ELF-1 (cell line): Measurements from ENCODE around the gene ATP7B.
"Not testable (repeated sequence)": the region's sequence is repeated elsewhere in the genome, so short reads cannot be mapped to it uniquely, and the experiment has no call there.

Experiments used
- DNase-seq: peaks from one replicate; pipeline ENCODE4 v3.0.0-alpha.2; 2016; ENCODE audit warnings: low read depth, low spot score

ATP7B gene

DNA sequence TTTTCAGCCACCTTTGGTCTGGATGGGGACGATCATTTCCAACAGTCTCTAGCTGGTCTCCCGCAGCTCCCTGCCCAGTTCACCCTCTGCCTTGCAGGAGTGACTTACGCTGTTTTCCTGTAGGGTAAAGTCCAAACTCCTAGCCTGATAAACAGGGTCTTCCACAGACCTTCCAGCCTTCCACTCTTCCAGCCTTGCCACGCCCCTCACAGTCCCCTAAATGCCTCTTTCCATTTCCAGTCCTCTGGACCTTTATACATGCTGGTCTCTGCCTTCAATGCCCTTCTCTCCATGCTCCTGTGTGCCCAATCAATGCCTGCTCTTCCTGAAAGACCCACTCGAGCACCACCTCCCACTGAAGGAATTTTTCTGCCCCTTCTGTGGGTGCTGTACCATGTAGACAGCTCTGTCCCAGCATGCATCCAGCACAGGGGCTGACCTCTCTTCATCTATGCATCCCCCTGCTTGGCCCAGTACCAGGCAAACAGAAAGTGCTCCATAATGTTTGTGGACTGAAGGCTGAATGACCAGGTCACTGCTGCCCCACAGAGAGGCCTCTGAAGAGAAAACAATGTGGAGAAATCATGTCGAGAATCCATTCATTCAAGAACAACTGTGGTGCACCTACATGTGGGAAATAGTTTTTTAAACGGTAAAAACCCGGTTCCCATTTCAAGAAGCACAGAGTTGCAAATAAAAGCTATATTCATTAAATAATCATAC lies 4.6 kb downstream of the ATP7B start:
- no peak for DNase-seq

DNA sequence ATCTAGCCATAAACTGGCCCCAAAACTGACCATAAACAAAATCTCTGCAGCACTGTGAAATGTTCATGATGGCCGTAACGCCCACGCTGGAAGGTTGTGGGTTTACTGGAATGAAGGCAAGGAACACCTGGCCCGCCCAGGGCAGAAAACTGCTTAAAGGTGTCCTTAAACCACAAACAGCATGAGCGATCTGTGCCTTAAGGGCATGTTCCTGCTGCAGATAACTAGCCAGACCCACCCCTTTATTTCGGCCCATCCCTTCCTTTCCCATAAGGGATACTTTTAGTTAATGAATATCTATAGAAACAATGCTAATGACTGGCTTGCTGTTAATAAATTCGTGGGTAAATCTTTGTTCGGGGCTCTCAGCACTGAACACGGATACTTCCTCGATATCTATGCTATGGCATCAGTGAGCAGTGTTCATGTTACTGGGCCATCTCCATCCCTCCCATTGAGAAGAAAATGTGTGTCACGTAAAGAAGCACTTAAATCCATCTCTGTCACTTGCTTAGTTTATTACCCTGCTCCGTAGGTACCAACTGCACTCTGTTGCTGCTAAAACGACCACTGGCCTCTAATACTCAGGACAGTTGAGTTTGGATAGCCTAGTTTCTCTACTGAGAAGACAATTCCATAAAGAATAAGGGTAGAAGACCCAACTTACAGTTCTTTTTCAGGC lies 5.3 kb downstream of the ATP7B start:
- DNase-seq: no peak

DNA sequence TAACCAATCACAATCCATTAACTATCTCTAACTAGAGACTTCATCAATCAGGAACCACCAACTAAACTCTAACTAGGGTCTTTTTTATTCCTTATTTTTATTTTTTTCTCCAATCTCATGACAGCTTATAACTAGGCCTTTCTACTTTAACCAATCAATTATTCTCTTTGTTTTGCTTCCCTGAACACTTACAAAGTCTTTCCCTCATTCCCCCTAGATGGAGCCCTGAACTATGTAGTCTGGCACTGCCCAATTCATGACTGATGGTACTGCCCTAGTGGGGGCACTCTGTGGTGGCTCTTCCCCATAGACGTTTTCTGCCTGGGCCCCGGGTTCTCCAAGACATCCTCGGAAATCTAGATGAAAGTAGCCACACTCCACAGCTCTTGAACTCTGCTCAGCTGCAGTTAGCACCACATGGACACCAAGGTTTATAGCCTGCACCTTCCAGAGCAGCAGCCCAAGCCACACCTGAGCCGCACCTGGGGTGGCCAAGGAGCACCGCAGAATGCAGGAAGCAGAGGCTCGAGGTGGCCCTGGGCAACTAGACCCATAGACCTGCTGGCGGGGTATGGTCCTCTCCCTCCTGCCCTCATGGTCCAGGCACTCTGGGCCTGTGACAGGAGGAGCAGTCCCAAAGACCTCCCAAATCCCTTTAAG lies 6.6 kb downstream of the ATP7B start:
- no peak for DNase-seq

DNA sequence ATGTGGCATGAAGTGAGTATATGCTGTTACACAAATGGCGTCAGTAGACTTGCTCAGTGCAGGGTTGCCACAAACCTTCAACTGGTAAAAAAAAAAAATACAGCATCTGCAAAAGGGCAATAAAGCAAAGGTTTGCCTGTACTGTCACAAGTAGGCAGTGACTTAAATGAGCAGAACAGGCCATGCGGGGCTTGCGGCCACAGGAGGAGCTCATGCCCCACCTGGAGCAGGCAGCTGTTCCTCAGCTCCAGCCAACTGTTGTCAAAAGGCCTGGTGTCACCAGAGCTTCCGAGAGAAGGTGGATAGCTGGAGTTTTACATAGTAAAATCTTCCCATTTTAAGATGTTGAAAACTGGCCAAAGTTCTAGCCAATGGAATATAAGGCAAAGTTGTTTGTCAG lies 7.7 kb downstream of the ATP7B start:
- DNase-seq: peak; percentile 27

DNA sequence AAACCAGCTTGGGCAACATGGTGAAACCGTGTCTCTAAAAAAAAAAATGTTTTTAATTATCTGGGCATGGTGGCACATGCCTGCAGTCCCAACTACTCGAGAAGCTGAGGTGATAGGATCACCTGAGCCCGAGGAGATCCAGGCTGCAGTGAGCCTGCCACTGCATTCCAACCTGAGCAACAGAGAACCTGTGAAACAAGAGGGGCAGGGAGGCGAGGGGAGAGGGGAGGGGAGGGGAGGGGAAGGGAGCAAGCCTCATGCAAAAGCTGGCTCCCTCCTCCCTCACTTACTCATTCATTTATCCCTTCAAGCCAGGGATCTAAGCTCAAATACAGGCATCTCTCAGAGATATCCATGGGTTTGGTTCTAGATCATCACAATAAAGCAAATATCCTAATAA lies 8.9 kb downstream of the ATP7B start:
- DNase-seq: peak; percentile 43

DNA sequence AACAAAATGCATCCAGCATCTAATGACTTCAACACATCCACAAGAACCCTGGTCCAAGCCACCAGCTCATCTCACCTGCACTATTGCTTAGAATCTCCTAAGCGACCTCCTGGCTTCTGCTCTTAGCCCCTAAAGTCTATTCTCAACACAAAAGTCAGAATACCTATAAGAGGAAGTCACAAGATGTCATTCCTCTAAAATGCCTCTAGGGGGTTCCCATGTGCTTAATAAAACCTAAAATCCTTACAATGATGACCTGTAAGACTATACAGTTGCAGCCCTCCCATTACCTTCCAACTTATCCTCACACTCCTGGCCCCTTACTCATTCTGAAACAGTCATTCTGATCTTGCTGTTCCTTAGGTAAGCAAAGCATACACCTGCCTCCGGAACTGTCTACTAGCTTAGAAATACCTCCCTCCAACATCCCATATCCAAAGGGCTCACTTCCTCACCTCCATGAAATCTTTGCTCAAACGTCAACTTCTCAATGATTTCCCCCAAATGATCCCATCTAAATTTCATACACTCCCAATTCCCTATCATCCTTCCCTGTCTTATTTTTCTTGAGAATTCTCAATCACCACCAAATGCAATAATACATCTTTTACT lies 10.0 kb downstream of the ATP7B start:
- DNase-seq: no peak

DNA sequence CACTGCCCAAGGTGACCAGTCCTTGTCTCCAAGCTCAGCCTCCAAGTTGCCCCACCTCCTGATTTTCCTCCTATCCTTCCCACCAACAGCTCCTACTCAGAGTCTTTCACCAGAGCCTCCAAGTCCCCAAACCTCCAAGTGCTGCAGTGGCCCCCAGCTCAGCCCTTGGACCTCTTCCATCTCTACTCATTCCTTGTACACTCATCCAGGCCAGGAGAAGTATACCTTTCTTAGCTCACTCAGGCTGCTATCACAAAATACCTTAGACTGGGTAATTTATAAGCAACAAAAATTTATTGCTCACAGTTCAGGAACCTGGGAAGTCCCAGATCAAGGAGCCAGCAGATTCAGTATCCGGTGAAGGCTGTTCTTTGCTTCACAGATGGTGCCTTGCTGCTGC lies 11.3 kb downstream of the ATP7B start:
- DNase-seq: no peak

DNA sequence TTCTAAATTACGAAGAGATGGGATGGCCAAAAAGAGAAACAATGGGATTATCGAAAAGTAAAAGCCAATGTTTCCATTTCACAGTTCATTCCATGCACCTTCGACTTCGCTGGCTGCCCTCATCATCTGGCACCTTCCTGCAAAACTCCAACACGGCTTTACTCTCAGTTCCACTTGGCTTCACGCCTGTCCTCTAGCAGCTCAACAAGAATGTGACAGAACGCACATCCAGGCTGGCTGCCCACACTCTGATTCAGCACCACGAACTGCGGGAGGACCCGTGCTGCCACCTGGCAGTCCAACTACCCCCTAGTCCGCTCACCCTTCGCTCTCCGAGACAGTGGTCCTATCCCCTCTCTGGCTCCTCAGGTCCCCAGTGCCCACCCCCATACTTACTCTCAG lies 11.7 kb downstream of the ATP7B start:
- DNase-seq: peak; percentile 25

DNA sequence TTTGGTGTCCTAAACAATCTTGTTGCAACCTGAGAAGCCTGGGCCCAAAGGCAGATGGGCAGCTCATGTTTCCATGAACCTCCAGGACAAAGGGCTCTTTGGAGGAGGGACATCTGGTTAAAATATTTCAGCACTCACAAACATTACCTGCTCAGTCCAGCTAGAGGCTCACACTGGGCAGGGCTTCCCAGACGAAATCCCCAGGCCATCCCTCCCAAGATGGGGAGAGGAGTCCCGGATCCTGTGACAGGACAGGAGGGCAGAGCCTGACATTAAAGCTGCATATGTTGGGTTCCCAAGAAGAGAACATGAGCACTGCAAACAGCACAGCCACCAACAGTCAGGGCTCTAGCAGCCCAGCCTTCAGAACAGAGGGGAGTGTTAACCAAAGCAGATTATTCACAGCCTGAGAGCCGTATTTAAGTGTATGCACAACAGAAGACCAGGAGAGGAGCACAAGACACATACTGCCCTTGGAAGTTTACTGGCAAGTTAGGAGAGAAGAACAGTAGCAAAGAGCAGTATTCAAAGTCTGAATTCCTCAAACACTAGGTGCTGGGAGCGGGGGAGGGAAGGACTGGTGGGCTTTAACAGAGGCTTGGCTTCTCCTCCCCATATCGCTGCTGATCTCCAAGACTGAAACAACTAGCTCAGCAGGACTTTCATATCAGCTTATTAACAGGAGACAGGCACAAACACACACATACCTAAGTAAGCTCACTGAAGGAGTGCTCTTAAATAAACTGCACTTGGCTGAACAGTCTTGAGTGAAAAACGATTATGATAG lies 12.3 kb downstream of the ATP7B start:
- peak; percentile 66 for DNase-seq

DNA sequence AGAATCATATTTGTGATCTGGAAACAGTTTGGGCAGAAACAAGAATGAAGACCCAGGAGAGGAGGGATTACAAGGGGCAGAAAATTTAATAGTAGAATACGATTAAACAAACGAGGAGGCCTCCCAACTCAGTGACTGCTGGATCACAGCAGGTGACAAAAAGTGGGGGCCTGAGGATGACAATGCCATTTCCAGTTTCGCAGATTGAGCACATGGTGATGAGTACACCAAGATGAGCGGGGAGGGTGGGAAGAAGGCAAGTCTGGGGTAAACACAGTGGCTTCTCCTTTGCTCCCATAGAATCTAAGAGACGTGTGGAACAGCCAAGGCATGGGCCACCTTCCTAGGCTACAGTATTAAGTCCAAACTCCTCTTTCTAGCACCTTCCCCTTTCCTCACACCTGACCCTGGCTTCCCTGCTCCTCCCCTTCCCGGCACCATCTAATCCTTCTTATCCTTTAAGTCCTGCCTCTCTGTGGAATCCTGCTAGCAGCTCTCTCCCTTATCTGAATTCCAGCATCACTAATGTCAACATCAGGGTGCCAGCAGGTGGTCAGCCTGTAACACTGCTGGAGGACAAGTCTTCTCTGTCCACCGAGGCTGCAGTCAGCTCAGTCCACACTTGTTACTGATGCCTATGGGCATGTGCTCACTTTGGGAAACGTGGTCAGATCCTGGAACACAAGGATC lies 13.5 kb downstream of the ATP7B start:
- peak; percentile 84 for DNase-seq

DNA sequence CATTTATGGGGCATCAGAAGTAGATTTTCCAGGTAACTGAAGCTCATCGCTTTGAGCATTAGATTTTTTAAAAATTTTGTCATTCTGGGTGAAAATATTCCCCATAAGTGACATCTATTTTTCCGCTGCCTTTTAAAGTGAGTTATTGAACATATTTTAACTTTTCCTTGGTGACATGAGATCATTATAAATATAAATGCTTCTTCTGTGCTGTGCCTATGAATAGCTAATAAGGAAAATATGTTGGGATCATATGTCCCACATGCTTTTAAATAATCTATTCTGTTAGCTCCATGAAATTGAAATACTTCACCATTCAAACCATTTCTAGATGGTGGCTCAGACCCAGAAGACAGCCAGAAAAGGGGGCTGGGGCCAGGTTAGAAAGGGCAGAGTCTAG lies 14.1 kb downstream of the ATP7B start:
- no peak for DNase-seq

DNA sequence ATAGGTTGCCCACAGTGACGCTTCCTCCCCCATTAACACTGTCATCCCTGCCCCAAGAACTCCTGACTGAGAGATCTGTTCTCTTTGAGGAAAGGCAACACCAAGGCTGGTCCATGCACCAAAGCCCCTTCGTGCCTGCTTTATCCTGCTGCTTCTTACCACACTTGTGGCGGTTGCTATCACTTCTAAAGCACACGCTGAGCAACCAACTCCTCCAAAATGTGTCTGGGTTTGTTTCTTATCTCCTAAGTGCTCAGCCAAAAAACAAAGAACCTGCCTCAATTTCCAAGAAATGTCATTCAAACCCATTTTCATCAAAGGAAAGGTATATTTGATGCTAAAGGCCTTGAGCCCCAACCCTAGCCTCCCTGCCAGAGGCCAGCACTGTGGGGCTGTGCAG lies 14.6 kb downstream of the ATP7B start:
- no peak for DNase-seq

DNA sequence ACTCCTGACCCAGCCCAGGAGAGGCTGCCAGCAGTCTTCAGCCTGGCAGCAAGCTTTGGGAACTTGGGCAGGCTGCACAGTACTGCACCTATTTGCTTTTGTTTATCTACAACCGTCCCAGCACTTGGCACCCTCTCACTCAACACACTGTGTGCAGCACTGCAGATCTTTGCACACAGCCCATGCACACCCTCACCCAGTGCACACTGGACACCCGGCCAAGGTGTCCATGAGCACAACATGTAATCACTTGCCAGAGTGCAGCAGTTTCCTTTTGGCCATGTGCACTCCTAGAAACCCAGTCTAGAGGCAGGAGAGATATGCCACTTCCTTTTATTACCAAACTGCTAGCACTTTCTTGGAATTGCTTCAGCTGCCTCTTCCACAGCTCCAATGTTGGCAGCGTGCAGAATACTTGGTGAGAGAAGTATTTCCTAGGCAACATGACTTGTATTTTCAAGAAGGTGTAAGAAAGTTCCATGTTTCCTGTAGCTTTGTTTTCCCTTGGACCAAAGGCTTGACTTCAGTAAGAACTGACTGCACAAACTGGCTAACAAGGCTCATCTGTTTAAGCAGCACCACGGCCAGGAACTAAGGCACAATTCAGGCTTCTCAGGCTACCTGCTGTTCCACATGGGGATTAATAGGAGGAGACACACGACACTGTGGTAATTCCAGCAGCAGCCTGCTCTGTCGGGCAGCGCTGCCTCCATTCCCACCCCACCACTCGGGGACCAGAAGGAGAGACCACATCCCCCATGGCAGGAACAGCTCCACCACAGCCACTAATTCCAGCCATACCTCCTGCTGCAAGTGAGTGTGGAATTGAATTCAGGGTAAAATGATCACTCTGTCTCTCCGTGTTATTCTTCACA lies 15.3 kb downstream of the ATP7B start:
- peak; percentile 17 for DNase-seq

DNA sequence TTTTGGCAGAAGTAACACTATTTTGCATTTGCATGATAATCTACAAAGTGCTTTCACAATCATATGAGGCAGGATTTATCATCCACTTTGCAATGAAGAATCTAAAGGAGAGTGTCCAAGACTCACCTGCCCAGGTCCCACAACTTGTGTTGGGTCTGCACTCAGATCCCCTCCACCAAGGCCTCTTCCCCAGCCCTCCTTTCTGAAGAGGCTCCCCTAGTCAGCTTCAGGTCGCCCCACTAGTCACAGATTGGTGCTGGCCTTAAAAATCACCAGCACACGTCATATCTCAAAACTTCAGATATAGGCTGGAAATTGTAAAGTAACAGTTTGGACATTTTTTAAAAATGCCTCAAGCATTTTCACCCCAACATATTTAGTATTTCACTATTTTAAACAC lies 17.5 kb downstream of the ATP7B start:
- DNase-seq: no peak

DNA sequence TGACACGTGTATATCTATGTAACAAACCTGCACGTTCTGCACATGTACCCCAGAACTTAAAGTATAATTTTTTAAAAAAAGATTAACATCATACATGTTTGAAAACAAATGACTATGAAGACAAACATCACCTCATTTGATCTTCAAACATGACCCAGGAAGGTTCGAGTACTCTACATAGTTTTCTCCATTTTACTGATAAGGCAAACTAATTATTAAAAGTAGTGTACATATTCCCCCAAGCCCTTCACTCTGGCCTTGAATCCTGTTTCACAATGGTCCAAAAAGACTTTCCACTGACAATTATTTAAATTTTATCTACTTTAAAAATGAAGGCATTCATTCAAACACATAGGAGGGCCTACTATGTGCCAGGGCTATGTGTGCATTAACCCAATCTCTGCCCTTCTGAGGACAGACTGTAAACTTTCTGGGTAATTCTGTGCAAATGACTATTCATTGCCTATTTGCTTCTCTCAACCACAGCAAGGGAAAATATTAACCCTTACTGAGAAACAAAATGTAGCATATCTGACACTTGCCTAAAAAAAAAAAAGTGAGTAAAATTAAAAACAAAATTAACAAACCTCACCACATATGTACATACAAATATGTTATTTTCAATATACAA lies 22.1 kb downstream of the ATP7B start:
- no peak for DNase-seq

DNA sequence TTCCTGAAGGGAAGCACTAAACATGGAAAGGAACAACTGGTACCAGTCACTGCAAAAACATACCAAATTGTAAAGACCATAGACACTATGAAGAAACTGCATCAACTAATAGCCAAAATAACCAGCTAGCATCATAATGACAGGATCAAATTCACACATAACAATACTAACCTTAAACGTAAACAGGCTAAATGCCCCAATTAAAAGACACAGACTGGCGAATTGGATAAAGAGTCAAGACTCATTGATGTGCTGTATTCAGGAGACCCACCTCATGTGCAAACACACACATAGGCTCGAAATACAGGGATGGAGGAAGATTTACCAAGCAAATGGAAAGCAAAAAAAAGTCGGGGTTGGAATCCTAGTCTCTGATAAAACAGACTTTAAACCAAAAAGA lies 26.3 kb downstream of the ATP7B start:
- not testable (repeated sequence) for DNase-seq

DNA sequence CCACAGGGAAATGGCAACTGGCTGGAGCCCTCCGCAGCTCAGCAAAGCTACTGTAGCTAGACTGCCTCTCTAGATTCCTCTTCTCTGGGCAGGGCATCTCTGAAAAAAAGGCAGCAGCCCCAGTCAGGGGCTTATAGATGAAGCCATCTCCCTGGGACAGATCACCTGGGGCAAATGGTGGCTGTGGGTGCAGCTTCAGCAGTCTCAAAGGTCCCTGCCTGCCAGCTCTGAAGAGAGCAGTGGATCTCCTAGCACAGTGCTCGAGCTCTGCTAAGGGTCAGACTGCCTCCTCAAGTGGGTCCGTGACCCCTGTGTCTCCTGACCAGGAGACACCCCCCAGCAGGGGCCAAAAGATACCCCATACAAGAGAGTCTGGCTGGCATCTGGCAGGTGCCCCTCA lies 28.0 kb downstream of the ATP7B start:
- DNase-seq: not testable (repeated sequence)

DNA sequence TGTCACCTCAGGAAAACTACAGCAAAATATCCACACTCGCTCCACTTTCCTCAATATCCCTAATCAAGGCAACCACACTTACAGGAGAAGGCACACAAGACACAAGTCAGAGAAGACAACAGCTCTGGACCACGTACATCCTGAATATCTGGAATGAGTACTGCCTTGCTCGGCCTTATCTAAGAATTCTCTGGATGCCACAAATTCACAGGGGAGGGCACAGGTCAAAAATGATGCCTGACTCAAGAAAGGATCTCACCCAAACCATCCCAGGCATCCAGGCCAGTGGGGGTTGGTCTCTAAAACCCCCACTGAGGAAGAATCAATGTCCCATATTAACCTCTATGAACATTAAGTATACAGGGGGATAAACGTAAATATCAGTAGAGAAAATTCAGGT lies 29.9 kb downstream of the ATP7B start:
- peak; percentile 52 for DNase-seq

DNA sequence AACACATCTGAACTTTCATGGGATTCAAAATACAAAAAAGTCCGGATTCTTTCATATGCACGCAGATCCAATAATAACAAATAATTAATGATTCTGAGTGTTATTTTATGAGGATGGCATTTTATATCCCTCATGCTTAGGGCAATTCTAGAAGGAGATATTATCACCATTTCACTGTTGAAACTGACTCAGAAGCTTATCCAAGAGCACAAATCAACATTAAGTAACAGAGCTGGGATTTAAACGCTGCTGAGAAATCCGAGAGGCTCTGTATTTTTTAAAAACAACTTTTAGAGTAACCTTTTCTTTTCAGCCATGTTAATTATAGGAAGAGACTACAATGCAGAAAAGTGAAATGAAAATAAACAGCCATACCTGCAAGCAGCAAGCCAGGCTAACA lies 30.3 kb downstream of the ATP7B start:
- no peak for DNase-seq
